DOHH2 (cell line): ENCODE data around the gene KCNMA1.

Experiments
- H3F3A ChIP-seq: fragments of 200-600 bp; sonication (generic), shearing (Covaris generic); 2 replicates; pipeline ENCODE4 v1.6.0; 2016; ENCODE audit warnings: antibody characterized with exemption, mild to moderate bottlenecking; ENCODE audit not compliant: control insufficient read depth, insufficient read depth
- H3K27ac ChIP-seq: fragments of 200-600 bp; sonication (generic); 2 replicates; pipeline ENCODE4 v1.5.1; 2014; ENCODE audit warnings: low read depth, mild to moderate bottlenecking, low read length, moderate library complexity
- H3K27me3 ChIP-seq: fragments of 200-600 bp; sonication (generic); 2 replicates; pipeline ENCODE4 v1.6.1; 2014; ENCODE audit warnings: mild to moderate bottlenecking, low read length, mixed read lengths; ENCODE audit not compliant: control insufficient read depth
- H3K36me3 ChIP-seq: fragments of 200-600 bp; sonication (generic); 2 replicates; pipeline ENCODE4 v1.6.1; 2014; ENCODE audit warnings: mild to moderate bottlenecking, low read length, moderate library complexity, mixed read lengths; ENCODE audit not compliant: control insufficient read depth
- H3K4me1 ChIP-seq: fragments of 200-600 bp; sonication (generic); 2 replicates; pipeline ENCODE4 v1.6.1; 2014; ENCODE audit warnings: mild to moderate bottlenecking, low read length, mixed read lengths; ENCODE audit not compliant: control insufficient read depth
- H3K4me2 ChIP-seq: fragments of 200-600 bp; sonication (generic); 2 replicates; pipeline ENCODE4 v1.6.0; 2014; ENCODE audit warnings: mild to moderate bottlenecking, low read length, moderate library complexity
- H3K4me3 ChIP-seq: fragments of 200-600 bp; sonication (generic); 2 replicates; pipeline ENCODE4 v1.5.1; 2014; ENCODE audit warnings: mild to moderate bottlenecking, low read length, mixed read lengths
- H3K79me2 ChIP-seq: fragments of 200-600 bp; sonication (generic); 2 replicates; pipeline ENCODE4 v1.6.1; 2014; ENCODE audit warnings: mild to moderate bottlenecking, low read length, mixed read lengths; ENCODE audit not compliant: control insufficient read depth
- H3K9me2 ChIP-seq: fragments of 200-600 bp; sonication (generic); replicated peaks from 2 replicates; pipeline ENCODE4 v1.6.1; 2014; ENCODE audit warnings: mild to moderate bottlenecking, low read length, mixed read lengths; ENCODE audit not compliant: control insufficient read depth
- H3K9me3 ChIP-seq: fragments of 200-600 bp; sonication (generic); 2 replicates; pipeline ENCODE4 v1.6.1; 2014; ENCODE audit warnings: antibody characterized with exemption, low read length, mixed read lengths; ENCODE audit not compliant: control insufficient read depth, insufficient read depth
- H4K20me1 ChIP-seq: fragments of 200-600 bp; sonication (generic); 2 replicates; pipeline ENCODE4 v1.6.0; 2014; ENCODE audit warnings: low read depth, mild to moderate bottlenecking, antibody characterized with exemption, low read length, moderate library complexity; ENCODE audit not compliant: control insufficient read depth, insufficient read depth
- EZH2phosphoT487 ChIP-seq: fragments of 200-600 bp; sonication (generic); IDR thresholded peaks from 2 replicates; pipeline ENCODE4 v1.6.1; 2017; ENCODE audit warnings: borderline replicate concordance, mild to moderate bottlenecking, antibody characterized with exemption, low read length, moderate library complexity, mixed read lengths
- TF ChIP-seq, protein P1 (sequence below): fragments of 200-600 bp; sonication (generic); IDR thresholded peaks from one replicate; pipeline ENCODE4 v1.5.1; 2014; ENCODE audit warnings: antibody characterized with exemption, mild to moderate bottlenecking, low read depth, low read length; ENCODE audit not compliant: poor library complexity, severe bottlenecking

Gene KCNMA1

DNA sequence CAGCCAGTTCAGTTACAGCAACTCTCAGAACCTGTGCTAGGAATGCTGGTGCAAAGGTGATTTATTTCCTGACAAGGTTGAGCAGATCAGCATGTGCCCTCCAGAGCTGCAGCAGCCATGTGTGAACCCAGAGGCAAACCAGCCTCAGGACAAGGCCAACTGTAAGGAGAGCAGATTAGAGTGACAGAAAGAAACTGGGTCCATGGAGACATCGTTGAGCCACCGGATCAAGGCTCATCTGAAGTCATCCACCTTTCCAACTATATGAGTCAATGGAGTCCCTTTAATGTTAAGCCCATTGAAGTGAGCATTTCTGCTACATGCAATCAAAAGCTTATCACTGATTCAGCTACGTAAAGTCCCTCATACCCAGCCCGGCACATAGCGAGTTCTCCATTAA is 26.4 kb downstream of the KCNMA1 start:
- Histone ChIP-seq H3K36me3 (no peaks in the 10 kb centered on the region), H3K4me3 (no peak overlapping the region), H3K4me1 (no peaks in the 10 kb centered on the region), H3K27ac (no peak overlapping the region), H3K9me2 (no peaks in the 10 kb centered on the region), H3K4me2 (no peak overlapping the region), H4K20me1 (no peaks in the 10 kb centered on the region), H3F3A (no peaks in the 10 kb centered on the region), H3K9me3 (no peaks in the 10 kb centered on the region), H3K79me2 (no peaks in the 10 kb centered on the region), H3K27me3 (no peaks in the 10 kb centered on the region)
- TF ChIP-seq EZH2phosphoT487: no peak
- TF ChIP-seq, protein P1, sequence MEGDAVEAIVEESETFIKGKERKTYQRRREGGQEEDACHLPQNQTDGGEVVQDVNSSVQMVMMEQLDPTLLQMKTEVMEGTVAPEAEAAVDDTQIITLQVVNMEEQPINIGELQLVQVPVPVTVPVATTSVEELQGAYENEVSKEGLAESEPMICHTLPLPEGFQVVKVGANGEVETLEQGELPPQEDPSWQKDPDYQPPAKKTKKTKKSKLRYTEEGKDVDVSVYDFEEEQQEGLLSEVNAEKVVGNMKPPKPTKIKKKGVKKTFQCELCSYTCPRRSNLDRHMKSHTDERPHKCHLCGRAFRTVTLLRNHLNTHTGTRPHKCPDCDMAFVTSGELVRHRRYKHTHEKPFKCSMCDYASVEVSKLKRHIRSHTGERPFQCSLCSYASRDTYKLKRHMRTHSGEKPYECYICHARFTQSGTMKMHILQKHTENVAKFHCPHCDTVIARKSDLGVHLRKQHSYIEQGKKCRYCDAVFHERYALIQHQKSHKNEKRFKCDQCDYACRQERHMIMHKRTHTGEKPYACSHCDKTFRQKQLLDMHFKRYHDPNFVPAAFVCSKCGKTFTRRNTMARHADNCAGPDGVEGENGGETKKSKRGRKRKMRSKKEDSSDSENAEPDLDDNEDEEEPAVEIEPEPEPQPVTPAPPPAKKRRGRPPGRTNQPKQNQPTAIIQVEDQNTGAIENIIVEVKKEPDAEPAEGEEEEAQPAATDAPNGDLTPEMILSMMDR: no peak

DNA sequence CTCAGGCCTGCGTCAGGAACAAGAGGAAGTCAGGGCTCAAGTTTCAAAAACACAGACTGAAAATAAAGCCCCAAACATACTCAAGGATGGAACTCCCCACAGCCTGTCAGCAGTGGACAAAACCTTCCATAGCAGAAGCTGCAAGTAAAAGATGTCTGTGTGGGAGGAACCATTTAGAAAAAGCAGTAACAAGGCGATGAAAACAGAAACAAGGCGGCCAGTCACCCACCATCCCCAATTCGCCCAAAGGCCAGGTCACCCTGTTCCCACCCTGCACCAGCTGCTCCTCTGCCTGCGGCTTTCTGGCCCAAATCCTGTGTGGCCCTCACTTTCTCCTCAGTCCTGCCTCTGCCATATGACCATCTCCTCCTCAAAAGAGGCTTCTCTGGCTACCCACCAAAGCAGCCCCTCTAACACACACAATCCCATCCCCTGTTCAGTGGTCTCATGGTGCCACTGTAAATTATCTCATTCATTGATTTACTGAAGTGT is 27.8 kb downstream of the KCNMA1 start:
- Histone ChIP-seq H4K20me1 (no peaks in the 10 kb centered on the region), H3K4me1 (no peaks in the 10 kb centered on the region)
- no peak for TF ChIP-seq EZH2phosphoT487
- TF ChIP-seq, protein P1: no peak

DNA sequence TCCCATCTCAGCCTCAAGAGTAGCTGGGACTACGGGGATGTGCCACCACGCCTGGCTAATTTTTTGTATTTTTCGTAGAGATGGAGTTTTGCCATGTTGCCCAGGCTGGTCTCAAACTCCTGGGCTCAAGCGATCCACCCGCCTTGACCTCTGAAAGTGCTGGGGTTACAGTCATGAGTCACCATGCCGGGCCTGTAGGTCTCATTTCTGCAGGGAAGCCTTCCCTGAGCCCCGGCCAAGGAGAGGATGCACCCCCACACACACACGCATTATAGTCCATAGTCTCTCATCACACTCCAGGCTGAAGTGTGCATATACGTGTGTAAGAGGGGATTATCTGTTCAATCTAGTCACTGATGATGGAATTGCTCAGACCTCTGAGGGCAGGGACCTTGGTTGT is 29.3 kb downstream of the KCNMA1 start:
- no peak overlapping the region for H3K4me3 ChIP-seq
- H3K36me3 ChIP-seq: no peaks in the 10 kb centered on the region
- no peak overlapping the region for H3K4me2 ChIP-seq
- H4K20me1 ChIP-seq: no peaks in the 10 kb centered on the region
- H3K79me2 ChIP-seq: no peaks in the 10 kb centered on the region
- H3K4me1 ChIP-seq: peaks cover 7% of the 10 kb centered on the region
- H3K27me3 ChIP-seq: no peaks in the 10 kb centered on the region
- H3K27ac ChIP-seq: no peak overlapping the region
- H3F3A ChIP-seq: no peaks in the 10 kb centered on the region
- H3K9me2 ChIP-seq: no peaks in the 10 kb centered on the region
- TF ChIP-seq, protein P1: no peak
- no peak for TF ChIP-seq EZH2phosphoT487
- no peaks in the 10 kb centered on the region for H3K9me3 ChIP-seq

More for the DNA sequence above, 27.8 kb downstream of the KCNMA1 start:
- no peak overlapping the region for H3K4me3 ChIP-seq
- H3K27me3 ChIP-seq: no peaks in the 10 kb centered on the region
- no peak overlapping the region for H3K4me2 ChIP-seq
- no peaks in the 10 kb centered on the region for H3F3A ChIP-seq
- H3K9me3 ChIP-seq: no peaks in the 10 kb centered on the region
- no peaks in the 10 kb centered on the region for H3K9me2 ChIP-seq
- no peaks in the 10 kb centered on the region for H3K79me2 ChIP-seq
- no peaks in the 10 kb centered on the region for H3K36me3 ChIP-seq
- no peak overlapping the region for H3K27ac ChIP-seq
